ENCODE measurements around the gene CSF3R. TPM values are rescaled to one million over a fixed set of nuclear protein-coding genes. Genes with fewer than 3 reads are reported as not detected.

Gene CSF3R
- total RNA-seq, 1 experiment from 2014 or later: 0.97 TPM

GRCh38 chr1:36466370-36467026 lies 16.2 kb downstream of the CSF3R start:
- Histone ChIP-seq H3K27me3 (ENCODE audit: control insufficient read depth, insufficient read depth, low read length) (peaks cover 47% of the 10 kb centered on the region), H3K4me3 (ENCODE audit: insufficient read depth, low read depth, low read length) (no peak overlapping the region), H3K36me3 (replicated peaks; ENCODE audit: control insufficient read depth, insufficient read depth, low read length) (peaks cover 5% of the 10 kb centered on the region)
- DNase-seq: no peak

GRCh38 chr1:36465731-36466369 lies 16.9 kb downstream of the CSF3R start:
- no peak overlapping the region for H3K4me3 ChIP-seq (ENCODE audit: insufficient read depth, low read depth, low read length)
- DNase-seq: no peak
- peaks cover 45% of the 10 kb centered on the region for H3K27me3 ChIP-seq (ENCODE audit: control insufficient read depth, insufficient read depth, low read length)
- peaks cover 10% of the 10 kb centered on the region for H3K36me3 ChIP-seq (replicated peaks; ENCODE audit: control insufficient read depth, insufficient read depth, low read length)

- H3K27me3 ChIP-seq (ENCODE audit: control insufficient read depth, insufficient read depth, low read length): peaks cover 44% of the 10 kb centered on the region
- H3K36me3 ChIP-seq (replicated peaks; ENCODE audit: control insufficient read depth, insufficient read depth, low read length): peaks cover 17% of the 10 kb centered on the region
- DNase-seq: peak; percentile 89
- peak overlapping the region; percentile 93 for H3K4me3 ChIP-seq (ENCODE audit: insufficient read depth, low read depth, low read length)
These were observed 17.9 kb downstream of the CSF3R start for GRCh38 chr1:36464605-36465393.

GRCh38 chr1:36463803-36464604 lies 18.7 kb downstream of the CSF3R start, which contains the start of gene MRPS15:
MRPS15 (minus strand) TSS chr1:36464384; CDS start chr1:36464275, 109 bp downstream.
- peak within 1 kb of the TSS; percentile 93 for H3K4me3 ChIP-seq (ENCODE audit: insufficient read depth, low read depth, low read length)
- peaks cover 38% of the 10 kb centered on the region for H3K27me3 ChIP-seq (ENCODE audit: control insufficient read depth, insufficient read depth, low read length)
- peaks cover 17% of the 10 kb centered on the region for H3K36me3 ChIP-seq (replicated peaks; ENCODE audit: control insufficient read depth, insufficient read depth, low read length)
- DNase-seq: peak; percentile 96

GRCh38 chr1:36463463-36463802 lies 19.3 kb downstream of the CSF3R start:
- peaks cover 34% of the 10 kb centered on the region for H3K27me3 ChIP-seq (ENCODE audit: control insufficient read depth, insufficient read depth, low read length)
- DNase-seq: peak; percentile 59
- H3K36me3 ChIP-seq (replicated peaks; ENCODE audit: control insufficient read depth, insufficient read depth, low read length): peaks cover 17% of the 10 kb centered on the region
- peak overlapping the region; percentile 93 for H3K4me3 ChIP-seq (ENCODE audit: insufficient read depth, low read depth, low read length)

- Histone ChIP-seq H3K4me3 (ENCODE audit: insufficient read depth, low read depth, low read length) (no peak overlapping the region), H3K27me3 (ENCODE audit: control insufficient read depth, insufficient read depth, low read length) (no peaks in the 10 kb centered on the region), H3K36me3 (replicated peaks; ENCODE audit: control insufficient read depth, insufficient read depth, low read length) (peaks cover 30% of the 10 kb centered on the region)
- DNase-seq: no peak
These were observed 23.8 kb downstream of the CSF3R start for GRCh38 chr1:36458910-36459309.

GRCh38 chr1:36457691-36458090 lies 25.0 kb downstream of the CSF3R start:
- no peak for DNase-seq
- Histone ChIP-seq H3K27me3 (ENCODE audit: control insufficient read depth, insufficient read depth, low read length) (no peaks in the 10 kb centered on the region), H3K4me3 (ENCODE audit: insufficient read depth, low read depth, low read length) (no peak overlapping the region), H3K36me3 (replicated peaks; ENCODE audit: control insufficient read depth, insufficient read depth, low read length) (peaks cover 30% of the 10 kb centered on the region)

- H3K27me3 ChIP-seq (ENCODE audit: control insufficient read depth, insufficient read depth, low read length): no peaks in the 10 kb centered on the region
- no peak overlapping the region for H3K4me3 ChIP-seq (ENCODE audit: insufficient read depth, low read depth, low read length)
- no peak for DNase-seq
- peaks cover 25% of the 10 kb centered on the region for H3K36me3 ChIP-seq (replicated peaks; ENCODE audit: control insufficient read depth, insufficient read depth, low read length)
These were observed 26.3 kb downstream of the CSF3R start for GRCh38 chr1:36456391-36456928.

- no peak for DNase-seq
- Histone ChIP-seq H3K27me3 (ENCODE audit: control insufficient read depth, insufficient read depth, low read length) (no peaks in the 10 kb centered on the region), H3K36me3 (replicated peaks; ENCODE audit: control insufficient read depth, insufficient read depth, low read length) (peaks cover 16% of the 10 kb centered on the region), H3K4me3 (ENCODE audit: insufficient read depth, low read depth, low read length) (no peak overlapping the region)
These were observed 27.3 kb downstream of the CSF3R start for GRCh38 chr1:36455386-36455785.

GRCh38 chr1:36453600-36454388 lies 28.9 kb downstream of the CSF3R start:
- Histone ChIP-seq H3K27me3 (ENCODE audit: control insufficient read depth, insufficient read depth, low read length) (no peaks in the 10 kb centered on the region), H3K36me3 (replicated peaks; ENCODE audit: control insufficient read depth, insufficient read depth, low read length) (peaks cover 14% of the 10 kb centered on the region), H3K4me3 (ENCODE audit: insufficient read depth, low read depth, low read length) (no peak overlapping the region)
- DNase-seq: no peak

- no peak for DNase-seq
- H3K27me3 ChIP-seq (ENCODE audit: control insufficient read depth, insufficient read depth, low read length): no peaks in the 10 kb centered on the region
- H3K36me3 ChIP-seq (replicated peaks; ENCODE audit: control insufficient read depth, insufficient read depth, low read length): peaks cover 14% of the 10 kb centered on the region
- no peak overlapping the region for H3K4me3 ChIP-seq (ENCODE audit: insufficient read depth, low read depth, low read length)
These were observed 29.7 kb downstream of the CSF3R start for GRCh38 chr1:36453051-36453450.

- Histone ChIP-seq H3K27me3 (ENCODE audit: control insufficient read depth, insufficient read depth, low read length) (no peaks in the 10 kb centered on the region), H3K36me3 (replicated peaks; ENCODE audit: control insufficient read depth, insufficient read depth, low read length) (peaks cover 6% of the 10 kb centered on the region), H3K4me3 (ENCODE audit: insufficient read depth, low read depth, low read length) (peak overlapping the region; percentile 74)
- no peak for DNase-seq
These were observed 31.8 kb downstream of the CSF3R start for GRCh38 chr1:36450919-36451305.

- Histone ChIP-seq H3K4me3 (ENCODE audit: insufficient read depth, low read depth, low read length) (peak within 1 kb of the TSS; percentile 74), H3K36me3 (replicated peaks; ENCODE audit: control insufficient read depth, insufficient read depth, low read length) (peaks cover 3% of the 10 kb centered on the region), H3K27me3 (ENCODE audit: control insufficient read depth, insufficient read depth, low read length) (no peaks in the 10 kb centered on the region)
- peak; percentile 100 for DNase-seq
These were observed 32.3 kb downstream of the CSF3R start, which contains the start of gene OSCP1 for GRCh38 chr1:36450270-36450918. OSCP1 (minus strand) TSS chr1:36450451; CDS start chr1:36450369, 82 bp downstream.
